GM12878 (cell line): ENCODE data around the gene SLC4A5. TPM values are rescaled to one million over a fixed set of nuclear protein-coding genes. Genes with fewer than 3 reads are reported as not detected.

Source experiments
- ATAC-seq: fragments of 200-7000 bp; cut with Tn5 transposase; 3 replicates; pipeline ENCODE4 v1.9.1; 2020; ENCODE audit warnings: mild to moderate bottlenecking, moderate library complexity
- BruUV-seq: library from RNA; stranded (reverse); fragments of 400-500 nt; replicated peaks from 2 replicates; lab custom pipeline; 2021; lab: Mats Ljungman, UMichigan
- CTCF ChIA-PET: fragments of 300-600 bp; sonication (Branson Sonifier 250); formaldehyde crosslinking; extraction: SDS; loops from one replicate; lab custom pipeline; 2021; ENCODE audit warnings: inconsistent platforms; lab: Yijun Ruan, JAX
- POLR2A ChIA-PET: fragments of 350-600 bp; formaldehyde crosslinking; extraction: SDS; loops from one replicate; lab custom pipeline; 2021; ENCODE audit warnings: inconsistent platforms; lab: Charles Lee
- RAD21 ChIA-PET: fragments of 300-600 bp; sonication (Branson Sonifier 250); formaldehyde crosslinking; loops from one replicate; lab custom pipeline; 2023; ENCODE audit warnings: antibody characterized with exemption; ENCODE audit not compliant: unreplicated experiment; lab: Charles Lee
- SMC1A ChIA-PET: fragments of 300-600 bp; sonication (Branson Sonifier 250); formaldehyde crosslinking; loops from one replicate; lab custom pipeline; 2023; ENCODE audit not compliant: unreplicated experiment, uncharacterized antibody; lab: Charles Lee
- DNase-seq: peaks from one replicate; pipeline ENCODE4 v3.0.0-alpha.2; 2011; ENCODE audit warnings: low read depth, low spot score
- FAIRE-seq: peaks from 3 replicates; lab custom pipeline; 2011; peaks lifted over from hg19 to GRCh38; lab: Jason Lieb, UNC
- H2AFZ ChIP-seq: 2 replicates; pipeline ENCODE4 v1.6.0; 2011; ENCODE audit warnings: low read depth, low read length, control low read depth; ENCODE audit not compliant: control insufficient read depth
- H3K27ac ChIP-seq: 2 replicates; pipeline ENCODE4 v1.5.1; 2011; ENCODE audit warnings: control low read depth; ENCODE audit not compliant: control insufficient read depth, insufficient read depth
- H3K27me3 ChIP-seq, 2 experiments: replicated peaks in 1 of 2; 2 replicates each; pipeline versions ENCODE4 v1.6.0 to v1.6.1; 2011; ENCODE audit warnings: low read length in 1 of 2; ENCODE audit not compliant: control insufficient read depth in 2 of 2, insufficient read depth in 2 of 2
- H3K36me3 ChIP-seq, 2 experiments: 2 replicates each; pipeline ENCODE4 v1.5.1; 2011; ENCODE audit warnings: low read length in 1 of 2; ENCODE audit not compliant: control insufficient read depth in 2 of 2, insufficient read depth in 2 of 2
- H3K4me1 ChIP-seq: 2 replicates; pipeline ENCODE4 v1.6.1; 2011; ENCODE audit warnings: mild to moderate bottlenecking, low read length, moderate library complexity, mixed read lengths; ENCODE audit not compliant: control insufficient read depth, insufficient read depth
- H3K4me2 ChIP-seq: 2 replicates; pipeline ENCODE4 v1.6.0; 2011; ENCODE audit warnings: control low read depth; ENCODE audit not compliant: control insufficient read depth, insufficient read depth
- H3K4me3 ChIP-seq: fragments of 200-600 bp; sonication (generic); 2 replicates; pipeline ENCODE4 v1.5.1; 2016
- H3K79me2 ChIP-seq: 2 replicates; pipeline ENCODE4 v1.6.0; 2011; ENCODE audit warnings: low read length; ENCODE audit not compliant: control insufficient read depth, insufficient read depth
- H3K9ac ChIP-seq: 2 replicates; pipeline ENCODE4 v1.8.0; 2011; ENCODE audit warnings: low read length, control low read depth, mixed read lengths; ENCODE audit not compliant: control insufficient read depth, insufficient read depth
- H3K9me3 ChIP-seq: replicated peaks from 3 replicates; pipeline ENCODE4 v1.5.1; 2011; ENCODE audit warnings: mild to moderate bottlenecking, low read length; ENCODE audit not compliant: control insufficient read depth, insufficient read depth
- H4K20me1 ChIP-seq: 2 replicates; pipeline ENCODE4 v1.6.0; 2011; ENCODE audit not compliant: control insufficient read depth, insufficient read depth
- ATF2 ChIP-seq: IDR thresholded peaks from 2 replicates; pipeline ENCODE4 v1.6.1; 2012; ENCODE audit warnings: low read length, inconsistent platforms
- BMI1 ChIP-seq: fragments of 450-650 bp; IDR thresholded peaks from 2 replicates; pipeline ENCODE4 v1.6.1; 2016; ENCODE audit warnings: mild to moderate bottlenecking, moderate library complexity, borderline replicate concordance
- CTCF ChIP-seq, 3 experiments: IDR thresholded peaks in 2 of 3; conservative IDR thresholded peaks in 1 of 3; 2 replicates each; pipeline ENCODE4 v1.5.1; 2011; ENCODE audit warnings: low read depth in 3 of 3, low read length in 3 of 3, mild to moderate bottlenecking in 3 of 3, control low read depth in 2 of 3, moderate library complexity in 2 of 3, inconsistent platforms in 1 of 3, mixed read lengths in 1 of 3; ENCODE audit not compliant: control insufficient read depth in 2 of 3, insufficient read depth in 1 of 3; ENCODE audit errors: extremely low read depth in 1 of 3
- RAD21 ChIP-seq: IDR thresholded peaks from 2 replicates; pipeline ENCODE4 v1.6.1; 2011; ENCODE audit warnings: mild to moderate bottlenecking, low read depth, low read length, moderate library complexity; ENCODE audit not compliant: insufficient read depth
- REST ChIP-seq: IDR thresholded peaks from 2 replicates; pipeline ENCODE4 v1.6.1; 2012; ENCODE audit warnings: mild to moderate bottlenecking, low read depth, low read length
- STAT3 ChIP-seq: IDR thresholded peaks from 2 replicates; pipeline ENCODE4 v1.6.1; 2011; ENCODE audit warnings: low read depth, low read length, improper control_type of control experiment
- ZNF384 ChIP-seq: IDR thresholded peaks from 2 replicates; pipeline ENCODE4 v1.6.1; 2012; ENCODE audit warnings: low read depth, mild to moderate bottlenecking, low read length, improper control_type of control experiment, borderline replicate concordance
- WGBS: methylation state at CpG from one replicate; pipeline ENCODE4 v1.1.6; 2016; ENCODE audit warnings: low lambda C conversion rate; ENCODE audit not compliant: insufficient replicate concordance, insufficient coverage; ENCODE audit errors: missing lambda C conversion rate; 5-methylcytosine and 5-hydroxymethylcytosine counted together
- in situ Hi-C: fragments of 300-500 bp; cut with MboI; formaldehyde crosslinking; loops from 9 replicates; pipeline ENCODE4 v1.14.3; 2018; ENCODE audit warnings: mixed read lengths
- intact Hi-C: fragments of 100-400 bp; cut with micrococcal nuclease; formaldehyde crosslinking; loops from one replicate; pipeline ENCODE4 v1.14.2; 2022; ENCODE audit not compliant: unreplicated experiment
- polyA plus RNA-seq, 11 experiments: library from polyadenylated mRNA; depleted of rRNA in 4 of 11; unstranded in 6 of 11; stranded (reverse) in 5 of 11; fragments of >200 nt; fragmentation: Nextera tagmentation in 4 of 11; fragmentation: Illumina TruSeq in 1 of 11; extraction: Ambion mirVana in 4 of 11; extraction: Trizol in 1 of 11; gene quantifications; 1 replicate in 1 of 11; 2 replicates in 10 of 11; pipeline versions ENCODE4 v1.2.1 to v1.2.3, GENCODE V29; 2011 to 2016; ENCODE audit warnings: inconsistent platforms in 2 of 11, missing spikeins in 2 of 11, low read depth in 1 of 11
- total RNA-seq, 4 experiments: library from RNA; depleted of rRNA in 3 of 4; stranded (reverse); fragments of >200 nt in 3 of 4; fragmentation: Illumina TruSeq in 1 of 4; extraction: Trizol in 1 of 4; gene quantifications; 2 replicates each; pipeline versions ENCODE4 v1.2.1 to v1.2.3, GENCODE V29; 2013 to 2021

The SLC4A5 gene
- total and polyA plus RNA-seq, 10 of the 15 experiments (the other 5 are each of a cell fraction or from before 2014, with no cell fraction given): 0.15 to 4.7 (median 1.6) TPM

GRCh38 chr2:74327199-74327598, 16.0 kb downstream of the SLC4A5 start:
- ATAC-seq: no peak
- intact Hi-C loops: no loop called here
- ChIA-PET CTCF (interaction anchor here (0.6 to 5.1 kb wide), 5 partner anchors 7 to 120 kb away, joined by 3 to 72 read pairs (median 5); no protein-coding TSS in a partner anchor), SMC1A (no interaction called here), POLR2A (no interaction called here)
- 56% methylated on average over 5 of the region's 5 CpGs for WGBS
- Histone ChIP-seq H3K9me3 (no peaks in the 10 kb centered on the region), H3K4me3 (no peak overlapping the region), H3K36me3 (no peaks in the 10 kb centered on the region), H3K4me2 (no peak overlapping the region), H3K27me3 (no peaks in the 10 kb centered on the region), H3K79me2 (no peaks in the 10 kb centered on the region), H3K27ac (no peak overlapping the region), H2AFZ (no peak overlapping the region)
- FAIRE-seq: no peak
- no peak for DNase-seq
- no TSS peak for BruUV-seq
- TF ChIP-seq CTCF (IDR thresholded peaks at IDR 0.05 in 2 of 3, conservative IDR thresholded peaks at IDR 0.05 in 1 of 3; ENCODE audit: control insufficient read depth in 2 of 3, extremely low read depth in 1 of 3, insufficient read depth in 1 of 3, low read depth in 3 of 3, low read length in 3 of 3) (0 out of 6 replicates have a peak, but pooled peaks of 1 of the 3 experiments have one; percentile 4), STAT3 (no peak), RAD21 (peak; percentile 27)
- TF ChIP-seq, all 136 proteins: peak for 2
- H4K20me1 ChIP-seq: no peaks in the 10 kb centered on the region
- in situ Hi-C loops: no loop called here
- H3K4me1 ChIP-seq: no peaks in the 10 kb centered on the region
- RAD21 ChIA-PET: no interaction called here
- H3K9ac ChIP-seq: no peak overlapping the region

- BruUV-seq: no TSS peak
- no peak overlapping the region for H2AFZ ChIP-seq
- TF ChIP-seq ZNF384 (no peak), REST (no peak), ATF2 (no peak), BMI1 (no peak), STAT3 (no peak)
Measured at GRCh38 chr2:74325815-74326214, 17.4 kb downstream of the SLC4A5 start.

More at GRCh38 chr2:74325815-74326214, 17.4 kb downstream of the SLC4A5 start:
- POLR2A ChIA-PET: no interaction called here
- no peaks in the 10 kb centered on the region for H3K9me3 ChIP-seq
- no peaks in the 10 kb centered on the region for H3K27me3 ChIP-seq
- H3K4me2 ChIP-seq: no peak overlapping the region
- H3K36me3 ChIP-seq: no peaks in the 10 kb centered on the region
- no peak overlapping the region for H3K9ac ChIP-seq
- CTCF ChIA-PET: interaction anchor here (0.5 to 5.1 kb wide), 5 partner anchors 8 to 983 kb away, joined by 3 to 72 read pairs (median 10); no protein-coding TSS in a partner anchor
- no peak for ATAC-seq
- no peak for DNase-seq
- H3K79me2 ChIP-seq: no peaks in the 10 kb centered on the region
- no peak overlapping the region for H3K27ac ChIP-seq
- H4K20me1 ChIP-seq: no peaks in the 10 kb centered on the region
- RAD21 ChIA-PET: interaction anchor here (3.4 kb wide), 1 partner anchor 9 kb away, joined by 12 read pairs; no protein-coding TSS in a partner anchor
- WGBS: 39% methylated on average over 2 of the region's 2 CpGs
- SMC1A ChIA-PET: interaction anchor here (3.1 kb wide), 1 partner anchor 10 kb away, joined by 18 read pairs; no protein-coding TSS in a partner anchor
- FAIRE-seq: no peak
- no peaks in the 10 kb centered on the region for H3K4me1 ChIP-seq
- H3K4me3 ChIP-seq: no peak overlapping the region
- intact Hi-C loops: no loop called here
- in situ Hi-C loops: no loop called here
